Heart left ventricle (tissue), 13 donors: Measurements from ENCODE around the gene AGPAT2.

Source experiments
- CTCF ChIP-seq, 12 donors: fragments of 200-600 bp; sonication (generic) in 4 of 12; IDR thresholded peaks; one replicate each; pipeline versions ENCODE4 v1.5.0 to v1.8.0; 2018 to 2022; ENCODE audit warnings: antibody characterized with exemption in 12 of 12, mild to moderate bottlenecking in 5 of 12
- POLR2A ChIP-seq, 2 donors: fragments of 450-650 bp; IDR thresholded peaks; one replicate each; pipeline ENCODE4 v1.6.1; 2017; ENCODE audit warnings: antibody characterized with exemption in 2 of 2, mild to moderate bottlenecking in 2 of 2, moderate library complexity in 2 of 2
- donor health status: ischemic (EF 13 %, LVEDD 7.1; RV severe dilation, severe dysfunction).
- donor health status: DM: no; HTN: yes; CAD: no.
- donor health status: DM: no; HTN: no; CAD: no.
- donor health status: ischemic (EF 25% LVEDD 6.9; RV normal size, moderate dysfunction).
- donor health status: ischemic (EF 25% LVEDD 5.7; RV mildly dilated, moderate dysfunction).
- donor health status: ischemic (EF 35%, LVEDD 5.7; RV mildly dilated, moderate dysfunction).
- donor health status: nonischemic (EF 11% LVEDD 7.7; RV severe dilation, severe dysfunction).
- donor health status: DM: yes; HTN: yes; CAD: no.
- donor health status: PGD.
- donor health status: ischemic (EF 29% LVEDD 5.4; RV normal size, mild dysfunction).
- donor health status: nonischemic (EF 23%, LVEDD 6.1; RV moderate dilation, normal function).

- TF ChIP-seq CTCF (IDR thresholded peaks at IDR 0.05) (no peak), POLR2A (IDR thresholded peaks at IDR 0.05) (no peak)
Measured at GRCh38 chr9:136626740-136627642, 60.3 kb downstream of the AGPAT2 start.
